HepG2 (cell line): ENCODE data around the gene SH2D3A. TPM values are rescaled to one million over a fixed set of nuclear protein-coding genes. Genes with fewer than 3 reads are reported as not detected.

ENCODE experiments used
- ATF1 ChIP-seq: IDR thresholded peaks from 2 replicates; pipeline ENCODE4 v1.6.1; 2016; ENCODE audit warnings: mild to moderate bottlenecking, control low read depth
- CEBPB ChIP-seq: IDR thresholded peaks from 2 replicates; pipeline ENCODE4 v1.6.1; 2011; ENCODE audit warnings: low read depth, low read length, improper control_type of control experiment, borderline replicate concordance
- HNRNPUL1 ChIP-seq: fragments of 200-400 bp; formaldehyde crosslinking; IDR thresholded peaks from 2 replicates; pipeline ENCODE4 v1.6.1; 2017; ENCODE audit warnings: low read depth, mild to moderate bottlenecking, low read length, moderate library complexity
- NKX3-1 ChIP-seq: sonication (generic); formaldehyde crosslinking; IDR thresholded peaks from 2 replicates; pipeline ENCODE4 v1.5.0; 2020; ENCODE audit warnings: missing genetic modification reagents
- PAF1 ChIP-seq: IDR thresholded peaks from 2 replicates; pipeline ENCODE4 v1.6.1; 2016; ENCODE audit warnings: missing genetic modification reagents, missing compliant biosample characterization
- RFX5 ChIP-seq: IDR thresholded peaks from 2 replicates; pipeline ENCODE4 v1.6.1; 2011; ENCODE audit warnings: low read depth, low read length, improper control_type of control experiment
- SP140L ChIP-seq: sonication (generic); formaldehyde crosslinking; IDR thresholded peaks from 2 replicates; pipeline ENCODE4 v1.4.0; 2020; ENCODE audit warnings: missing genetic modification reagents, borderline replicate concordance
- TGIF2 ChIP-seq: IDR thresholded peaks from 2 replicates; pipeline ENCODE4 v1.6.1; 2016; ENCODE audit warnings: control low read depth, missing compliant biosample characterization
- XRCC5 ChIP-seq: fragments of 200-400 bp; formaldehyde crosslinking; optimal IDR thresholded peaks from 2 replicates; pipeline ENCODE3; 2017; ENCODE audit warnings: mild to moderate bottlenecking, low read length
- ZHX1 ChIP-seq: sonication (generic); formaldehyde crosslinking; IDR thresholded peaks from 2 replicates; pipeline ENCODE4 v1.8.1; 2022; ENCODE audit warnings: low read depth, mild to moderate bottlenecking, missing genetic modification reagents
- ZNF180 ChIP-seq: sonication (generic); formaldehyde crosslinking; IDR thresholded peaks from 2 replicates; pipeline ENCODE4 v1.4.0; 2020; ENCODE audit warnings: low read depth, missing genetic modification reagents, borderline replicate concordance
- ZNF205 ChIP-seq: IDR thresholded peaks from 2 replicates; pipeline ENCODE4 v1.6.1; 2018; ENCODE audit warnings: missing biosample characterization, missing genetic modification reagents
- ZNF280D ChIP-seq: sonication (generic); formaldehyde crosslinking; IDR thresholded peaks from 2 replicates; pipeline ENCODE4 v1.5.1; 2020; ENCODE audit warnings: mild to moderate bottlenecking, missing genetic modification reagents
- ZNF329 ChIP-seq: sonication (generic); formaldehyde crosslinking; IDR thresholded peaks from 2 replicates; pipeline ENCODE4 v1.9.0; 2021; ENCODE audit warnings: low read depth, mild to moderate bottlenecking, missing genetic modification reagents
- ZNF343 ChIP-seq: sonication (generic); formaldehyde crosslinking; IDR thresholded peaks from 2 replicates; pipeline ENCODE4 v1.4.0; 2020; ENCODE audit warnings: mild to moderate bottlenecking, missing genetic modification reagents
- ZNF460 ChIP-seq: sonication (generic); formaldehyde crosslinking; IDR thresholded peaks from 2 replicates; pipeline ENCODE4 v1.5.1; 2020; ENCODE audit warnings: missing genetic modification reagents, mild to moderate bottlenecking, borderline replicate concordance
- ZNF672 ChIP-seq: sonication (generic); formaldehyde crosslinking; IDR thresholded peaks from 2 replicates; pipeline ENCODE4 v1.8.1; 2022; ENCODE audit warnings: missing genetic modification reagents
- ZNF703 ChIP-seq: sonication (generic); formaldehyde crosslinking; IDR thresholded peaks from 2 replicates; pipeline ENCODE4 v1.5.1; 2020; ENCODE audit warnings: missing genetic modification reagents, mild to moderate bottlenecking, moderate library complexity, borderline replicate concordance
- polyA plus RNA-seq, 8 experiments: library from polyadenylated mRNA; depleted of rRNA in 3 of 8; stranded (reverse) in 7 of 8; unstranded in 1 of 8; fragments of >200 nt; fragmentation: Illumina TruSeq in 4 of 8; extraction: Trizol in 4 of 8; gene quantifications; 2 replicates each; pipeline versions ENCODE4 v1.2.1 to v1.2.3, GENCODE V29; 2011 to 2016; ENCODE audit warnings: low read depth in 4 of 8, missing spikeins in 1 of 8, mixed read lengths in 1 of 8; ENCODE audit not compliant: insufficient read depth in 1 of 8
- total RNA-seq, 5 experiments: library from RNA; depleted of rRNA; stranded (reverse); fragments of >200 nt; fragmentation: Illumina TruSeq; extraction: Trizol; gene quantifications; 2 replicates each; pipeline ENCODE4 v1.2.3, GENCODE V29; 2016; ENCODE audit warnings: low read depth in 1 of 5
- TF ChIP-seq, protein P1 (sequence below): sonication (generic); formaldehyde crosslinking; IDR thresholded peaks from 2 replicates; pipeline ENCODE4 v1.4.0; 2020; ENCODE audit warnings: missing genetic modification reagents
- TF ChIP-seq, protein P2 (sequence below): sonication (generic); formaldehyde crosslinking; conservative IDR thresholded peaks from 2 replicates; pipeline ENCODE4 v1.8.0; 2022; ENCODE audit warnings: mild to moderate bottlenecking, moderate library complexity, missing genetic modification reagents

The SH2D3A gene
- total and polyA plus RNA-seq, 2 of the 13 experiments (the other 11 are each of a cell fraction or from before 2014, with no cell fraction given) = 1.0 to 2.2 TPM

GRCh38 chr19:6737873-6738786 lies 29.1 kb downstream of the SH2D3A start (continued):
- TF ChIP-seq, protein P1, sequence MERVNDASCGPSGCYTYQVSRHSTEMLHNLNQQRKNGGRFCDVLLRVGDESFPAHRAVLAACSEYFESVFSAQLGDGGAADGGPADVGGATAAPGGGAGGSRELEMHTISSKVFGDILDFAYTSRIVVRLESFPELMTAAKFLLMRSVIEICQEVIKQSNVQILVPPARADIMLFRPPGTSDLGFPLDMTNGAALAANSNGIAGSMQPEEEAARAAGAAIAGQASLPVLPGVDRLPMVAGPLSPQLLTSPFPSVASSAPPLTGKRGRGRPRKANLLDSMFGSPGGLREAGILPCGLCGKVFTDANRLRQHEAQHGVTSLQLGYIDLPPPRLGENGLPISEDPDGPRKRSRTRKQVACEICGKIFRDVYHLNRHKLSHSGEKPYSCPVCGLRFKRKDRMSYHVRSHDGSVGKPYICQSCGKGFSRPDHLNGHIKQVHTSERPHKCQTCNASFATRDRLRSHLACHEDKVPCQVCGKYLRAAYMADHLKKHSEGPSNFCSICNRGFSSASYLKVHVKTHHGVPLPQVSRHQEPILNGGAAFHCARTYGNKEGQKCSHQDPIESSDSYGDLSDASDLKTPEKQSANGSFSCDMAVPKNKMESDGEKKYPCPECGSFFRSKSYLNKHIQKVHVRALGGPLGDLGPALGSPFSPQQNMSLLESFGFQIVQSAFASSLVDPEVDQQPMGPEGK (CRISPR knock-in tag) = peak; percentile 66
- TF ChIP-seq NKX3-1 = no peak; the same call in 1 of the 2 replicates
- no peak for TF ChIP-seq ZNF703
- TF ChIP-seq TGIF2 (CRISPR knock-in tag) = 0 out of 2 replicates have a peak, but pooled peaks have one; percentile 32
- peak; percentile 73; the same call in 1 of the 2 replicates for TF ChIP-seq ZNF205 (CRISPR knock-in tag)
- no peak for TF ChIP-seq ZNF329
- TF ChIP-seq, protein P2, sequence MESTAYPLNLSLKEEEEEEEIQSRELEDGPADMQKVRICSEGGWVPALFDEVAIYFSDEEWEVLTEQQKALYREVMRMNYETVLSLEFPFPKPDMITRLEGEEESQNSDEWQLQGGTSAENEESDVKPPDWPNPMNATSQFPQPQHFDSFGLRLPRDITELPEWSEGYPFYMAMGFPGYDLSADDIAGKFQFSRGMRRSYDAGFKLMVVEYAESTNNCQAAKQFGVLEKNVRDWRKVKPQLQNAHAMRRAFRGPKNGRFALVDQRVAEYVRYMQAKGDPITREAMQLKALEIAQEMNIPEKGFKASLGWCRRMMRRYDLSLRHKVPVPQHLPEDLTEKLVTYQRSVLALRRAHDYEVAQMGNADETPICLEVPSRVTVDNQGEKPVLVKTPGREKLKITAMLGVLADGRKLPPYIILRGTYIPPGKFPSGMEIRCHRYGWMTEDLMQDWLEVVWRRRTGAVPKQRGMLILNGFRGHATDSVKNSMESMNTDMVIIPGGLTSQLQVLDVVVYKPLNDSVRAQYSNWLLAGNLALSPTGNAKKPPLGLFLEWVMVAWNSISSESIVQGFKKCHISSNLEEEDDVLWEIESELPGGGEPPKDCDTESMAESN (CRISPR knock-in tag) = 0 out of 2 replicates have a peak, but pooled peaks have one; percentile 30
- no peak for TF ChIP-seq ZNF180 (CRISPR knock-in tag)
- peak; percentile 87 for TF ChIP-seq ATF1
- TF ChIP-seq ZNF343 (CRISPR knock-in tag) = no peak
- no peak for TF ChIP-seq ZNF460
- no peak for TF ChIP-seq HNRNPUL1
- no peak for TF ChIP-seq RFX5
- TF ChIP-seq CEBPB = peak; percentile 78
- TF ChIP-seq ZHX1 (CRISPR knock-in tag) = no peak
- TF ChIP-seq XRCC5 = peak; percentile 75
- no peak for TF ChIP-seq PAF1
- no peak for TF ChIP-seq ZNF672
- no peak for TF ChIP-seq SP140L (CRISPR knock-in tag)
- TF ChIP-seq ZNF280D (CRISPR knock-in tag) = no peak; the same call in 1 of the 2 replicates
